Upper lobe of left lung (tissue), 6 donors: Measurements from ENCODE around the gene STIM2. TPM values are rescaled to one million over a fixed set of nuclear protein-coding genes. Genes with fewer than 3 reads are reported as not detected.

Experiments
- ATAC-seq, 2 donors: fragments of 200-7000 bp; cut with Tn5 transposase; one replicate each; pipeline ENCODE4 v1.9.1; 2022; ENCODE audit warnings: mild to moderate bottlenecking in 2 of 2, moderate library complexity in 2 of 2; ENCODE audit not compliant: low FRiP score in 2 of 2
- DNase-seq, 2 donors: peaks; one replicate each; pipeline ENCODE4 v3.0.0-alpha.2; 2019 to 2020
- H3K27ac ChIP-seq, 4 donors: fragments of 200-600 bp; sonication (generic); one replicate each; pipeline ENCODE4 v1.5.1; 2016 to 2019
- H3K27me3 ChIP-seq, 4 donors: fragments of 200-600 bp; sonication (generic); one replicate each; pipeline ENCODE4 v1.5.1; 2017 to 2019
- H3K36me3 ChIP-seq, 4 donors: fragments of 200-600 bp; sonication (generic); one replicate each; pipeline ENCODE4 v1.5.1; 2016 to 2019
- H3K4me1 ChIP-seq, 4 donors: fragments of 200-600 bp; sonication (generic); one replicate each; pipeline ENCODE4 v1.5.1; 2018 to 2019
- H3K4me3 ChIP-seq, 4 donors: fragments of 200-600 bp; sonication (generic); one replicate each; pipeline ENCODE4 v1.5.1; 2017 to 2019; ENCODE audit warnings: mild to moderate bottlenecking in 2 of 4, moderate library complexity in 1 of 4
- H3K9me3 ChIP-seq, 4 donors: fragments of 200-600 bp; sonication (generic); one replicate each; pipeline ENCODE4 v1.5.1; 2018 to 2019
- CTCF ChIP-seq, 6 experiments: fragments of 450-650 bp in 4 of 6; fragments of 200-600 bp in 2 of 6; sonication (generic) in 2 of 6; IDR thresholded peaks; one replicate each; pipeline ENCODE4 v1.5.1; 2016 to 2019; ENCODE audit warnings: antibody characterized with exemption in 6 of 6
- EP300 ChIP-seq, 4 donors: sonication (generic); formaldehyde crosslinking; IDR thresholded peaks; one replicate each; pipeline ENCODE4 v1.5.1; 2017; ENCODE audit warnings: antibody characterized with exemption in 4 of 4, control low read depth in 2 of 4
- POLR2A ChIP-seq, 4 donors: fragments of 450-650 bp; IDR thresholded peaks; one replicate each; pipeline ENCODE4 v1.5.1; 2016 to 2017; ENCODE audit warnings: antibody characterized with exemption in 4 of 4, mild to moderate bottlenecking in 2 of 4
- POLR2AphosphoS5 ChIP-seq, 2 donors: sonication (generic); formaldehyde crosslinking; IDR thresholded peaks; one replicate each; pipeline ENCODE4 v1.5.1; 2017; ENCODE audit warnings: antibody characterized with exemption in 2 of 2
- WGBS, 2 donors: methylation state at CpG; one replicate each; pipeline ENCODE4 v1.1.5; 2017 to 2018; 5-methylcytosine and 5-hydroxymethylcytosine counted together
- total RNA-seq, 6 donors: library from RNA; depleted of rRNA in 4 of 6; stranded (reverse); fragments of >200 nt in 4 of 6; gene quantifications; one replicate each; pipeline versions ENCODE4 v1.1.0 to v1.2.1, GENCODE V29; 2016 to 2021
- donor health status: DM: no; HTN: no; CAD: no; lungs with moderate emphysema.
- donor health status: DM: no; HTN: yes; CAD: no; lungs with severe emphysema.

STIM2 gene
- total RNA-seq, 6 donors from 2014 or later: 21.6 to 54.3 (median 37.8) TPM

GRCh38 chr4:27019766-27020165 lies 159.1 kb downstream of the STIM2 start:
- H3K36me3 ChIP-seq: peaks cover 5 to 40% (median 22%) of the 10 kb centered on the region in 4 donors
- WGBS, 2 donors: 100% methylated on average over 1 of the region's 1 CpG
- no peak for DNase-seq
- no peak overlapping the region for H3K4me3 ChIP-seq
- peaks cover 0 to 2% (median 0%) of the 10 kb centered on the region in 4 donors for H3K4me1 ChIP-seq
- no peak for ATAC-seq
- no peaks in the 10 kb centered on the region for H3K9me3 ChIP-seq
- no peaks in the 10 kb centered on the region for H3K27me3 ChIP-seq
- no peak overlapping the region for H3K27ac ChIP-seq
- no peak for TF ChIP-seq POLR2AphosphoS5 (IDR thresholded peaks at IDR 0.05)

GRCh38 chr4:27020203-27020602 lies 159.6 kb downstream of the STIM2 start:
- no peak for TF ChIP-seq POLR2AphosphoS5 (IDR thresholded peaks at IDR 0.05)
- no peak for TF ChIP-seq EP300 (IDR thresholded peaks at IDR 0.05)
- TF ChIP-seq POLR2A (IDR thresholded peaks at IDR 0.05): no peak
- no peak for TF ChIP-seq CTCF (IDR thresholded peaks at IDR 0.05)
- ATAC-seq (no peak), DNase-seq (no peak)
- H3K27ac ChIP-seq: no peak overlapping the region
- peaks cover 5 to 40% (median 22%) of the 10 kb centered on the region in 4 donors for H3K36me3 ChIP-seq
- no peaks in the 10 kb centered on the region for H3K9me3 ChIP-seq
- no peaks in the 10 kb centered on the region for H3K27me3 ChIP-seq
- peaks cover 0 to 2% (median 0%) of the 10 kb centered on the region in 4 donors for H3K4me1 ChIP-seq
- WGBS, 2 donors: 93 to 98% methylated on average over 4 of the region's 4 CpGs
- H3K4me3 ChIP-seq: no peak overlapping the region

GRCh38 chr4:27020603-27021002 lies 160.0 kb downstream of the STIM2 start:
- Histone ChIP-seq H3K4me1 (peaks cover 0 to 2% (median 0%) of the 10 kb centered on the region in 4 donors), H3K27me3 (no peaks in the 10 kb centered on the region), H3K36me3 (peaks cover 5 to 40% (median 22%) of the 10 kb centered on the region in 4 donors), H3K9me3 (no peaks in the 10 kb centered on the region), H3K4me3 (no peak overlapping the region), H3K27ac (no peak overlapping the region)
- TF ChIP-seq EP300 (IDR thresholded peaks at IDR 0.05) (no peak), POLR2A (IDR thresholded peaks at IDR 0.05) (no peak), CTCF (IDR thresholded peaks at IDR 0.05) (no peak), POLR2AphosphoS5 (IDR thresholded peaks at IDR 0.05) (no peak)
- no peak for DNase-seq
- ATAC-seq: no peak

- DNase-seq (no peak), ATAC-seq (no peak)
- H3K36me3 ChIP-seq: peaks cover 5 to 34% (median 17%) of the 10 kb centered on the region in 4 donors
- WGBS, 2 donors: 88 to 92% methylated on average over 3 of the region's 3 CpGs
- no peak overlapping the region for H3K27ac ChIP-seq
- H3K9me3 ChIP-seq: no peaks in the 10 kb centered on the region
- no peak overlapping the region for H3K4me3 ChIP-seq
- TF ChIP-seq POLR2A (IDR thresholded peaks at IDR 0.05): no peak
- no peak for TF ChIP-seq EP300 (IDR thresholded peaks at IDR 0.05)
- TF ChIP-seq POLR2AphosphoS5 (IDR thresholded peaks at IDR 0.05): no peak
- no peak for TF ChIP-seq CTCF (IDR thresholded peaks at IDR 0.05)
- H3K4me1 ChIP-seq: peaks cover 0 to 2% (median 0%) of the 10 kb centered on the region in 4 donors
- H3K27me3 ChIP-seq: no peaks in the 10 kb centered on the region
Observed at GRCh38 chr4:27022963-27023362, 162.3 kb downstream of the STIM2 start.

GRCh38 chr4:27023366-27023765 lies 162.7 kb downstream of the STIM2 start:
- H3K27me3 ChIP-seq: no peaks in the 10 kb centered on the region
- 89 to 93% methylated on average over 4 of the region's 4 CpGs for WGBS, 2 donors
- no peak for ATAC-seq
- TF ChIP-seq POLR2AphosphoS5 (IDR thresholded peaks at IDR 0.05): no peak
- TF ChIP-seq POLR2A (IDR thresholded peaks at IDR 0.05): no peak
- TF ChIP-seq CTCF (IDR thresholded peaks at IDR 0.05): no peak
- TF ChIP-seq EP300 (IDR thresholded peaks at IDR 0.05): no peak
- no peak overlapping the region for H3K4me3 ChIP-seq
- no peak overlapping the region for H3K27ac ChIP-seq
- no peak for DNase-seq
- peaks cover 0 to 2% (median 0%) of the 10 kb centered on the region in 4 donors for H3K4me1 ChIP-seq
- peaks cover 5 to 30% (median 14%) of the 10 kb centered on the region in 4 donors for H3K36me3 ChIP-seq
- no peaks in the 10 kb centered on the region for H3K9me3 ChIP-seq
